Body of pancreas (tissue), 4 donors: Measurements from ENCODE around the gene NEK10. TPM values are rescaled to one million over a fixed set of nuclear protein-coding genes. Genes with fewer than 3 reads are reported as not detected.

ENCODE experiments used
- ATAC-seq: fragments of 150-250 bp; one replicate; pipeline ENCODE4 v1.9.1; 2016
- DNase-seq, 4 donors: peaks; one replicate each; pipeline ENCODE4 v3.0.0-alpha.2; 2019
- H3K27ac ChIP-seq, 4 donors: fragments of 200-600 bp; sonication (generic); 1 replicate in 3 of 4; 2 replicates in 1 of 4; pipeline versions ENCODE4 v1.5.1 to v1.6.1; 2016 to 2019; ENCODE audit warnings: mild to moderate bottlenecking in 1 of 4, mixed read lengths in 1 of 4, moderate library complexity in 1 of 4
- H3K27me3 ChIP-seq, 2 donors: fragments of 200-600 bp; sonication (generic); one replicate each; pipeline ENCODE4 v1.6.0; 2016; ENCODE audit warnings: mild to moderate bottlenecking in 1 of 2
- H3K36me3 ChIP-seq, 2 donors: fragments of 200-600 bp; sonication (generic); replicated peaks in 1 of 2; 2 replicates each; pipeline ENCODE4 v1.5.1; 2016; ENCODE audit warnings: low read depth in 2 of 2; ENCODE audit not compliant: insufficient read depth in 1 of 2
- H3K4me1 ChIP-seq: fragments of 200-600 bp; sonication (generic); one replicate; pipeline ENCODE4 v1.6.0; 2016
- H3K4me3 ChIP-seq, 2 donors: fragments of 200-600 bp; sonication (generic); 1 replicate in 1 of 2; 2 replicates in 1 of 2; pipeline ENCODE4 v1.5.1; 2016 to 2019
- H3K9me3 ChIP-seq, 3 donors: fragments of 200-600 bp; sonication (generic); 1 replicate in 2 of 3; 2 replicates in 1 of 3; pipeline ENCODE4 v1.5.1; 2016
- POLR2A ChIP-seq, 3 donors: fragments of 450-650 bp; IDR thresholded peaks; one replicate each; pipeline ENCODE4 v1.6.1; 2016; ENCODE audit warnings: antibody characterized with exemption in 3 of 3, mild to moderate bottlenecking in 2 of 3
- WGBS, 2 donors: methylation state at CpG; one replicate each; pipeline ENCODE4 v1.1.5; 2017; 5-methylcytosine and 5-hydroxymethylcytosine counted together
- intact Hi-C: fragments of 100-400 bp; cut with DNase I; formaldehyde crosslinking; loops from one replicate; pipeline ENCODE4 v1.15.1; 2023
- total RNA-seq, 2 donors: library from RNA; depleted of rRNA; stranded (reverse); fragments of >200 nt; gene quantifications; one replicate each; pipeline ENCODE4 v1.1.0, GENCODE V29; 2016
- TF ChIP-seq, protein P1 (sequence below), 7 experiments: fragments of 450-650 bp in 4 of 7; fragments of 200-600 bp in 3 of 7; sonication (generic) in 3 of 7; IDR thresholded peaks; one replicate each; pipeline ENCODE4 v1.5.1; 2016 to 2019; ENCODE audit warnings: antibody characterized with exemption in 7 of 7

The NEK10 gene
- total RNA-seq, 2 donors from 2014 or later, result 0.33 to 0.78 TPM

DNA sequence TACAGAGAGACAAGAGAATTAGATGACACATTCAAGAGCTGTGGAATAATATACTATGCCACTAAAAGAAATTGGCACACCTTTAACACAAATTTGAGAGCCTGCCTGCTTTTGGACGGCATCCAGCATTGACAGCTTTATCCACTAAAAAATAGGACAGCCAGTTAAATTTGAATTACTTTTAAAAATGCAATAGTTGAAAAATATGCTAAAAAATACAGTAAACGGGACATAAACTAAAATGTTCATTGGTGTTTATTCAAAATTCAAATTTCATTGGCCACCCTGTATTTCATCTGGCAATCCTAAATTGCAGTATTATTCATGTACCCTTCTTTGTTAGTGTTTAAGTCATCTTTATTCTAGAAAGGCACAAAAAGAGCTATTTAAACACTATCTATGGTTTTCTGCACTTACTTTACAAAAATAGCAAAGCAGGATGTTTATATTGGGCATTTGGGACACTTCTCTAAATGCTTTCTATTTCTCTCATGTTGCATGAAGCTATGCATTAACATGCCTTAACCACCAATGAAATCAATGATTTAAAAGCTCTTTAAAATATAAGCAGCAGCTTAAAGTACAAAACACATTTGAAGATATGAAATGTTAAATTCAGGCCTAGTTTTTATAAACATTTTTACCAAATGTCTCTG is 160.1 kb downstream of the NEK10 start:
- H3K27me3 ChIP-seq, result no peaks in the 10 kb centered on the region
- TF ChIP-seq, protein P1, sequence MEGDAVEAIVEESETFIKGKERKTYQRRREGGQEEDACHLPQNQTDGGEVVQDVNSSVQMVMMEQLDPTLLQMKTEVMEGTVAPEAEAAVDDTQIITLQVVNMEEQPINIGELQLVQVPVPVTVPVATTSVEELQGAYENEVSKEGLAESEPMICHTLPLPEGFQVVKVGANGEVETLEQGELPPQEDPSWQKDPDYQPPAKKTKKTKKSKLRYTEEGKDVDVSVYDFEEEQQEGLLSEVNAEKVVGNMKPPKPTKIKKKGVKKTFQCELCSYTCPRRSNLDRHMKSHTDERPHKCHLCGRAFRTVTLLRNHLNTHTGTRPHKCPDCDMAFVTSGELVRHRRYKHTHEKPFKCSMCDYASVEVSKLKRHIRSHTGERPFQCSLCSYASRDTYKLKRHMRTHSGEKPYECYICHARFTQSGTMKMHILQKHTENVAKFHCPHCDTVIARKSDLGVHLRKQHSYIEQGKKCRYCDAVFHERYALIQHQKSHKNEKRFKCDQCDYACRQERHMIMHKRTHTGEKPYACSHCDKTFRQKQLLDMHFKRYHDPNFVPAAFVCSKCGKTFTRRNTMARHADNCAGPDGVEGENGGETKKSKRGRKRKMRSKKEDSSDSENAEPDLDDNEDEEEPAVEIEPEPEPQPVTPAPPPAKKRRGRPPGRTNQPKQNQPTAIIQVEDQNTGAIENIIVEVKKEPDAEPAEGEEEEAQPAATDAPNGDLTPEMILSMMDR (IDR thresholded peaks at IDR 0.05), result no peak
- TF ChIP-seq POLR2A (IDR thresholded peaks at IDR 0.05), result no peak
- no peak for DNase-seq
- intact Hi-C loops, result no loop called here
- no peak overlapping the region for H3K27ac ChIP-seq
- no peak overlapping the region for H3K4me3 ChIP-seq
- no peaks in the 10 kb centered on the region for H3K9me3 ChIP-seq
- ATAC-seq, result no peak
- no peaks in the 10 kb centered on the region for H3K36me3 ChIP-seq
- H3K4me1 ChIP-seq, result no peaks in the 10 kb centered on the region
- WGBS, 2 donors, result 59 to 68% methylated on average over 2 of the region's 2 CpGs

DNA sequence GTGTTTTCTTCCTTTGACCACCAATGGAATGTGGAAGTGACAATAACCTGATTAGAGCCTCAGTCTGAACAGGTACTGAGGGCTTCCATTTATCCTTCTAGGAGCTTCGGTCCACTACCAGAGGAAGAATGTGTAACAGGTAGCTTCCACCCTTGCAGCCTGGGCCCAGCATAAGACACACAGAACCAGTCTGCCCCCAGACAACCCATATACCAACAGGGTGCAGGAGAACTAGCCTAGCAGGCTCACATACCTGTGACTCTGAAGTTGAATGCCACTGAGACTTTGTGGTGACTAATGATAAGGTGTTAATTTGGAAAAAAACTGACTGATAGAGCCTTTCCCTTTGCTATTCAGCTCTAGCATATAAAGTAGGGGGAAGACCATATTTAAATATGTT is 166.2 kb downstream of the NEK10 start:
- no peaks in the 10 kb centered on the region for H3K9me3 ChIP-seq
- ATAC-seq, result no peak

DNA sequence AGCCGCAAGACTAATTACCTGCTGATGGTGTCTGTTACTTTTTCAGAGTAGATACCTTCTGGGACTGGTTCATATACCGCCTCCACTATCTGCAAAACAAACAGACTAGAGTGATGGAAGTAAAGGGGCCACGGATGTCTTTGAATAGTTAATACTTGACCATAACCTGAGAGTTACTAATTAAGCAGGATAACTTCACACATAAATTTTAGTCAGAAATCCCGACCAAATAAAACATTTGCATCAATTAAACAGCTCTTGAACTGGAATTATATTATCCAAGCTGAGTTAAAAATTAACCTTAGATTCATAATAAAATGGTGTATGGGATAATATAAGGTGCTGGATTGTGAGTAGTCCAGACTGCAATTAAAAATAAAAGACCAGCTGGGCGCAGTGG is 167.7 kb downstream of the NEK10 start:
- intact Hi-C loops, result no loop called here
- TF ChIP-seq, protein P1 (IDR thresholded peaks at IDR 0.05), result no peak
- TF ChIP-seq POLR2A (IDR thresholded peaks at IDR 0.05), result no peak
- H3K9me3 ChIP-seq, result no peaks in the 10 kb centered on the region
- no peak for DNase-seq
- H3K27me3 ChIP-seq, result no peaks in the 10 kb centered on the region
- peak; percentile 73 for ATAC-seq
- no peaks in the 10 kb centered on the region for H3K4me1 ChIP-seq
- 16 to 35% methylated on average over 5 of the region's 5 CpGs for WGBS, 2 donors
- no peak overlapping the region for H3K27ac ChIP-seq
- no peaks in the 10 kb centered on the region for H3K36me3 ChIP-seq
- H3K4me3 ChIP-seq, result no peak overlapping the region

More for the DNA sequence above, 166.2 kb downstream of the NEK10 start:
- no peaks in the 10 kb centered on the region for H3K27me3 ChIP-seq
- H3K27ac ChIP-seq, result no peak overlapping the region
- no peak overlapping the region for H3K4me3 ChIP-seq
- TF ChIP-seq, protein P1 (IDR thresholded peaks at IDR 0.05), result no peak
- no peak for TF ChIP-seq POLR2A (IDR thresholded peaks at IDR 0.05)
- no peaks in the 10 kb centered on the region for H3K36me3 ChIP-seq
- no peaks in the 10 kb centered on the region for H3K4me1 ChIP-seq
- DNase-seq, result no peak
- WGBS, 2 donors, result 67 to 88% methylated on average over 1 of the region's 1 CpG
- intact Hi-C loops, result no loop called here

DNA sequence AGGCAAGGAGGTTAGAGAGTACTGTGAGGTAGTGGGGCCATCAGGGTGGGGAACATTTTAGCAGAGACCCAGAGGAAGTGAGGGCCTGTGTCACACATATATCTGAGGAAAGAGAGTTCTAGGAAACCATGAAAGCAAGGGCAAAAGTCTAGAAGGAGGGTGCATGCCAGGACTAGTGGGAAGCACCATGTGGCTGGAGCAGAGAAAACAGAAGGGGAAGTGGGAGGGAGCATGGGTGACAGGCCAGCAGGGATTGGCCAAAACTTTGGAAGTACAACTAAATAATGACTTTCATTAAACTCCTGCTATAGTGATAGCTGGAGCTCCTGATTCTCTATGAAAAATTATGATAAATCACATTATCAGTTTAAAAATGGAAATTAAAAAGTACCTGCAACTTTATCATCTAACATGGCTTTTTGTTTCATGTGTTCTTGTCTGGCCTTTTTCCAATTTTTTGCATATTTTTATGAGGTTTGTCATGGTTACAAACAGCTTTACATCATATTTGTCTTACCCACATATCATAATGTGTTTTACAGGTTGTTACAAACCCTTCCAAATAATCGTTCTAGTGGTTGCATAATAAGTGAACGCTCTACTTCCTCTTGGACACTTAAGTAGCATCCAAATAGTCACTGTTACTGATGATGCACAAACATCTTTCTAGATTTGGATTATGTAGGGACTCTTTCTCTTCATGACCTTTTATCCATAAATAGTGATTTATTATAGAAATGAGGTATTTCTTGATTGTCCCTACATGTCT is 168.3 kb downstream of the NEK10 start:
- 14 to 28% methylated on average over 2 of the region's 2 CpGs for WGBS, 2 donors
- ATAC-seq, result peak; percentile 35

More for the DNA sequence above, 168.3 kb downstream of the NEK10 start:
- no peaks in the 10 kb centered on the region for H3K9me3 ChIP-seq
- H3K27me3 ChIP-seq, result no peaks in the 10 kb centered on the region
- intact Hi-C loops, result no loop called here
- no peak overlapping the region for H3K27ac ChIP-seq
- no peaks in the 10 kb centered on the region for H3K36me3 ChIP-seq
- TF ChIP-seq, protein P1 (IDR thresholded peaks at IDR 0.05), result no peak
- TF ChIP-seq POLR2A (IDR thresholded peaks at IDR 0.05), result no peak
- no peak overlapping the region for H3K4me3 ChIP-seq
- DNase-seq, result no peak
- no peaks in the 10 kb centered on the region for H3K4me1 ChIP-seq
